HG02623 (cell line): Measurements from ENCODE around the gene GAK.

Experiments used
- ATAC-seq: cut with Tn5 transposase; IDR thresholded peaks from one replicate; pipeline ENCODE4 v1.9.1; 2021; ENCODE audit warnings: moderate library complexity; ENCODE audit not compliant: unreplicated experiment

Gene GAK

DNA sequence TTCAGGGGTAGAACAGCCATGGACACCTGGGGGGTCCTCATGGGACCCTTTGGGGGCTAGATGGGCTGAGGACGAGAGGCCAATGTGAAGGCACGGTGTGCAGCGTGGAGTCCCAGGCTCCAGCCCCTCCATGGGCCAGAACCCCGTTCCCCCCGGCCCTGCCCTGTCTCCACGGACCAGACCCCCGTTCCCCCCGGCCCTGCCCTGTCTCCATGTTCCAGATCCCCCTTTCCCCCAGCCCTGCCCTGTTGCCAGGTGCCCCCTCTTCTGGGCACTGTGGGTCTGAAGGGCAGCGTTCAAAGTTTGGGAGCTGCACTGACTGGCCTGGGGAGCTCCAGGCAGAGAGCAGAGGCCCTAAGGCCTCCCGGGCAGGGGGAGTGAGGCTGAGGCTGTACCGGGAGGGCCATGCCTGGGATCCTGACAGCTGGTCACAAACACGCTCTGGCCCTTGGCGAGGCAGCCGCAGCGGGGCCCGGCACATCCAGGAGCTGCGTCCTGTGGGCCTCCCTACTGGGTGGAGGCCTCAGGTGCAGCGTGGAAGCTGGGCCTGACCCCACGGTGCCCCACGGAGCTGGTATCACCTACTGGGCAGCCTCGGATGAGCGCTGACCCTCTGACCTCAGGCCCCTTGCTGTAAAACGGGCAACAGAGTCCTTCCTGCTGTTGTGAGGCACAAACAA is 32.4 kb upstream of the GAK start:
- ATAC-seq: no peak

DNA sequence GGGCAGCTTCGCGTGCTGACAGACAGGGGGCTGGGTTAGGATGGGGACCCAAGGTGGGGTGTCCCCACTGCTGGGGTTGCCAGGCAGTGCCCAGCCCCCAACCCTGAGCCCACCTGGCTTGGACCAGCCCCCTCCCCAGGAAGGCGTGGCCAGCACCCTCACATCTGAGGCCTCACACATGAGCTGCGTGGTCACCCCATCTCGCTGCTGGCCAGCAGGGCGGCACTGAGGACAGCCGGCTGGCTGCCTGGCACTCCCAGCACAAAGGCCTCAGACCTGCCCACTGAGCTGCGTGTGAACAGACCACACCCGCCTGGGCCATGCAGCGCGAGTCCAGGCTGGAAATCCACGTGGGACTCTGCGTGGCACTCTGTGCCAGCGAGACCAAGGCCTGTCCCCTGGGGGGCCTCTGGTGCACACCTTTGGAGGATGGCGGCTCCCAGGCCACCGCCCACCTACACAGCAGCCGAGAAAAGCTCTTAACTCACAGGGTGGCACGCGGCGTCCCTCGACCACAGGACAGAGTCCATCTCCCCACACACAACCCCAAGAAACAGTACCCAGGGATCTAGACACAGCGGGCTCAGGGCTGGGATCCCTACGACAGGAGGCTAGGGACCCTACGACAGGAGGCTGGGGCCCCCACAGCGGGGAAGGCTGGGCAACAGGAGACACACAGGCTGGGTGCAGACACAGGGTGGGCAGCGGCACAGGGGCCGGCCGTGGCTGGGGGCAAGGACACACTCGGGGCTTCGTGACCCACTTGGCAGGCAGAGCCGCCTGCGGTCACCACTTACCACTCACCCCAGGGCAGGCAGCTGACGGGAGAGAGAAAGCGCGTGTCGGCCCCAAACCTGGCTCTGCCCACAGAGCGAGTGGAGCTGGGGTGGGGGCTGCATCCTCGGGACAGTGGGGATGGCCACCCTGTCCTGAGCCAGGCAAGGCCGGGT is 31.4 kb upstream of the GAK start:
- ATAC-seq: no peak

DNA sequence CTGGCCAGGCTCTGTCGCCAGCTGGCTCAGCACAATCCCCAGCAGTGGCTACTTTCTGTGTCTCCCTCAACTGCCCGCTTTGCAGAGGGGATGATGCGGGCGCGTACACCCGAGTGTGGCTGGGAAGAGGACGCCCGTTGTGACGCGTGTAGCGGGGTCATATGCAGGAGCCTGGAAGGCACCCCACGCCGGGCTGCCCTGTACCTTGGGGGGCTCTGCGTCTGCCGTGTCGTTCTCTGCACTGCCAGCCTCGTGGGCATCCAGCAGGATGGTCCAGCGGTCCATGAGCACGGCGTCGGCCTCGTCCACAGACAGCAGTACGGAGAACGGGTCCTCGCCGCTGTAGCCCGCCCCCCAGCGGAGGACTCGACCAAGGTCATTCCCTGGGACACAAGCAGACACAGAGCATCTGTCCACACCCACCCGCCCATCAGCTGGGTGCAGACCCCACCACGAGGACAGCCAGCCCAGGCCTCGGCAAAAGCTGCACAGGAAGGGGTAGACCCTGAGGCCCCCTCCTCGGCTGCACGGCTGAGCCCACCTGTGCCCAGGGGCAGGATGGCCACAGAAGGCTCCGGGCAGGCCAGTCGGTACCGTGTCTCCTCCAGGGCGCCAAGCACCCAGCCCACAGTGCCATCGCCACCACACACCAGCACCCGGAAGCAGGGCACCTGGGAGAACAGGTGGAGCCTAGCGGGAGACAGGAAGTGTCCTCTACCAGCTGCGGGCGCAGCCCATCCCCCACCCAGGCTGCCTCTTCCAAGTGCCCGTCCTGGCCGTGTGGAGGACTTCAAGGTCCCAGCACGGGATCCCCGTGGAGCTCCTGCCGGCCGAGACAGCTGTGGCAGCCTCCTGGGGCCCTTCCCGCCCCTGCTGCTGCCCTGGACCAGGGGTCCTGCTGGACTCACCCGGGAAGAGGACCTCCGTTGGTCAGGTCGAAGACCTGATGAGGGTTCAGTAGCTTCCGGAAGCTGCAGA is 30.4 kb upstream of the GAK start:
- no peak for ATAC-seq

DNA sequence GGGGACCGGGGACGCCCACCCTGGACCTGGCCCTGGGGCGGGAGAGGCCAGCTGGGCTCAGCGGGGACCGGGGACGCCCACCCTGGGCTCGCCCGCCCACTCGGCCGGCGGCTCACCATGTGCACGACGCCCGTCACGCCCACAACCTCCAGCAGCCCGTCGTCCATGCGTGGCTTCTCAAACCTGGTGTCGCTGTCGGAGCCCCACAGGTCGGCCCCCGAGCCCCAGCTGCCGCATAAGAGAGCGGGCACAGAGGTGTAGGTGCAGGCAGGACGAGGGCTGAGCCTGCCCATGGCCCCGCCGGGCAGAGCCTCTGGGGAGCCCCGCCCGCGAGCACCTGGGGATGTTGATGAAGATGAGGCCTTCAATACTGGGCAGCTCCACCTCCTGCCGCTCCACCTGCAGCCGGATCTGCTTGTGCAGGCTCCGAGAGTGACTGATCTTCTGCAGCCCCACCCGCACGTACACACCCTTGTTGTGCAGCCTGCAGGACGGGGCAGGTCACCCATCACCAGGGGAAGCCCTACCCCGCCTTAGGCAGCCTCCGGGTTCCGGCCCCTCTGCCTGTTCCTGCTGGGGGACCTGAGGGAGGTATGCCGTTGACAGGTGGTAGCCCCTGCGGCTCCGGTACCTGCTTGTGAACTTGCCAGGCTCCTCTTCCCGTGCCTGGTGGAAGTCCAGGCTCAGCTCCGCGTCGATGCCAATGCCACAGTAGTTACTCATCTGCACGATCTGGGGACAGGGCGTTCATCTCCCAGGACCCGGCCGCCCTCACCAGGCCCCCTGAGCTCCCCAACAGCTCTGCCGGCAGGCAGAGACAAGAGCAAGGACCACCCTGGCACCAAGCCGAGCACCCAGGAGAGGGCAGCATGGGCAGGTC is 29.5 kb upstream of the GAK start:
- no peak for ATAC-seq

DNA sequence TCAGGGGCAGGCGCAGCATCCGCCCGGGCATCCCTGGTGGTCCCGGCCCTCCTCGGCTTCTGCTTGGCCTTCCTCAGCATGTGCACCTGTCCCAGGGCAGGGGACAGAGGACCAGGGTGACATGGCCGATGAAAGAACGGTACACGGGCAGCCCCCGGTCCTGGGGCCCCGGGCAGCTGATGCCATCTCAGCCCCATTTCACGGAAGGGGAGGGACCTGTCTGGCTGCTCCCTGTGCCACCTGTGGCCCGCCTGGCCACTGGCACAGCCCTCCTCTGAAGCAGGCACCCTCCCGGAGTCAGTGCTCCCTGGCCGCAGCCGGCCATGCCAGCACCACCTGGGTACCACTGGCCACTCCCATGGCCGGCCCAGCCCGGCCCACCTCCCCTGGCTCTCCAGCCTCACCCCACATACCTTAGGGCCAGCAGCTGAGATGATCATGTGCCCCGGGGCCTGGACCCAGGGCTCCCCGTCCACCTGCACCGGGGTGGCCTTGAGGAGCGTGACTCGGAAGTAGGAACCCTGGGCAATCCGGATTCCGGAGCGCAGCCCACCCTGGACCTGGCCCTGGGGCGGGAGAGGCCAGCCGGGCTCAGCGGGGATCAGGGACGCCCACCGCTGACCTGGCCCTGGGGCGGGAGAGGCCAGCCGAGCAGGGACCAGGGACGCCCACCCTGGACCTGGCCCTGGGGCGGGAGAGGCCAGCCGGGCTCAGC is 28.7 kb upstream of the GAK start:
- ATAC-seq: no peak

DNA sequence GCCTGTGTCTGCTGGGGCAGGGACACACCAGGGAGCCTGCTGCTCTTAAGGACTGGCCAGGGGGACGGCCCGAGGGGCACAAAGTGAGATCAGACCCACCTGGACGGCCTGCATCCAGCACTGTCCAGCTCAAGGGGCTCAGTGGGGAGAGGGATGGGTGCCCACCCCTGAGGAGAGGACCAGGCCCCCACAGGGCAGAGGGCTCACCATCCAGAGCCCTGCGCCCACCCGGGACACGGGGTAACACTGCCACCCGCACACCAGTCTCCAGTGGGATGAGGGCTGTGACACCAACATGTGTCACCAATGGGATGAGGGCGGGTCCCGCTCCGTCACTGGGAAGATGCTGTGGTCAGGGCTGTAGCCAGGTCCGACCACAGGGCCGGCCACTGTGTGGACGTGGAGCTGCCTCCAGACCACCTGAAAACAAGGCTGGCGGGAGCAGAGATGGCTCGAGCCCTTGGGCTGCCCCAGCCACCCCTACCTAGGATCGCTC is 28.1 kb upstream of the GAK start:
- ATAC-seq: no peak

DNA sequence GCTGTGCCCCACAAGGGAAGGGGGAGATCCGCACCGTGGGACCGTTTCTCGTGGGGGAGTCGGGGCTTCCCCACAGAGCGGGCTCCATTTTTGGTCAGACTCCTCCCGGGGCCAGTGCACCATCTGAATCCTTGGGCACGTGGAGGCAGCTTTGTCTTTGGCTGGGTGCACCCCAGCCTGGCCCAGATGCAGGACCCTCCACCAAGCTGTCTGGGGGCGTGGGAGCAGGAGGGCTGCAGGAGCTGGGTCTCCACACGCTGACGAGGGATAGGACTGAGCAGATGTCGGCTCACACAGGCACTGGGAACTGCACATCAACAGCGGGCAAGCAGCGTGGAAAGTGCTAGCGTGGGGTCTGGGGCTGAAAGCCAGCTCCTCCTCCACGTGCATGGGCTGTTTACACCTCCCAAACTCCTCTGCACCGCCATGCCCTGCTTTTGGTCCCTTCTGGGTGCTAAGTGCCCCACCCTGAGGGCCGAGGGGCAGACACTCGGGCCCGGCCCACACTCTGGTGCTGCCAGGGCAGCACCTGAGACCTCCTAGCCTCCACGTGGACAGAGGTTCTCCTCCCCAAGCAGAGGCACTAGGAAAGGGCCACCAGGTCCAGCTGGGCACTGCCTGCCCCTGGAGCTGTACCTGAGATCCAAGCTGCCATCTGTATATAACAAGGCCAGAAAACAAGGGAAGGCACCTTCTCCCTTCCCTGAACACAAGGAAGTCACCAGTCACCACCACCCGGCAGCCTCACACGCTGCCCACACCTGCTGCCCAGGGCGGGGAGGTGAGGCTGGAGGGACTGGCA is 27.4 kb upstream of the GAK start:
- ATAC-seq: no peak

DNA sequence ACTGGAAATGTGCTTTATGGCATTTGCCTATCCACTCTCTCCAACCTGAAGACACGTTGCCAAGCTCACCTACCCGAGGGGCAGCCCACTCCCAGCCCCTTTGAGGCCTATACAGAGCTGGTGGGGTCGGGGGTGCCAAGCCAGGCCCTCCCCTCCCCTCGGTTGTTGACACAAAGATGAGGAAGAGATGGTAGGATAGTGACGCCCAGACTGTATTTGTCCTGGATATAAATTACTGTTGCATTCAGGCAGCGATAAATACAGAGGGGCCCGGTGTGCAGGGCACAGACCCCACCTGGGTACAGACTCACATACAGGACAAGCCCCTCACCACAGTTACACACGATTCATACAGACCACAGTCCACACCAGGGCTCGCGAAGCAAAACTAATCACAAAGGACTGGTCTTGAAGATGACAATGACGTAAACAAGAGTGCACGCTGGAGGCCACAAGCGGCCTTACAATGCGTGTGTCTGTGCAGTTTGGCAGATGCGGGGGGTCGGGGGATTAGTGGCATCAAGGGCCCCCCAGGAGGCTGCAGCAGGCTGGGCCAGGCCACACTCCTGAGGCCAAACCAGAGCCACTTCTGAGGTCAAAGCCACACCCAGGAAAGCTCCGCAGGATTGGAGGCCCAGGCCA is 26.7 kb upstream of the GAK start:
- ATAC-seq: no peak

DNA sequence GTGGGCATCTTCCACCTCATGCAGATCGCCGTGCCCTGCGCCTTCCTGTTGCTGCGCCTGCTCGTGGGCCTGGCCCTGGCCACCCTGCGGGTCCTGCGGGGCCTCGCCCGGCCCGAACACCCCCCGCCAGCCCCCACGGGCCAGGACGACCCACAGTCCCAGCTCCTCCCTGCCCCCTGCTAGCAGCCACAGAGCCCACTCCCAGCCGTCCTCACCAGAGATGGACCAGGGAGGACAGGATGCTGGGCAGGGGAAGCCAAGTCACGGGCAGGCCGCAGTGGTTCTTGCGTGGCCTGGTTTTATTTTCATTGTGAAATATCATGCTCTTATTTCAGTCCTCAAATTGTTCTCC is 26.2 kb upstream of the GAK start:
- no peak for ATAC-seq

DNA sequence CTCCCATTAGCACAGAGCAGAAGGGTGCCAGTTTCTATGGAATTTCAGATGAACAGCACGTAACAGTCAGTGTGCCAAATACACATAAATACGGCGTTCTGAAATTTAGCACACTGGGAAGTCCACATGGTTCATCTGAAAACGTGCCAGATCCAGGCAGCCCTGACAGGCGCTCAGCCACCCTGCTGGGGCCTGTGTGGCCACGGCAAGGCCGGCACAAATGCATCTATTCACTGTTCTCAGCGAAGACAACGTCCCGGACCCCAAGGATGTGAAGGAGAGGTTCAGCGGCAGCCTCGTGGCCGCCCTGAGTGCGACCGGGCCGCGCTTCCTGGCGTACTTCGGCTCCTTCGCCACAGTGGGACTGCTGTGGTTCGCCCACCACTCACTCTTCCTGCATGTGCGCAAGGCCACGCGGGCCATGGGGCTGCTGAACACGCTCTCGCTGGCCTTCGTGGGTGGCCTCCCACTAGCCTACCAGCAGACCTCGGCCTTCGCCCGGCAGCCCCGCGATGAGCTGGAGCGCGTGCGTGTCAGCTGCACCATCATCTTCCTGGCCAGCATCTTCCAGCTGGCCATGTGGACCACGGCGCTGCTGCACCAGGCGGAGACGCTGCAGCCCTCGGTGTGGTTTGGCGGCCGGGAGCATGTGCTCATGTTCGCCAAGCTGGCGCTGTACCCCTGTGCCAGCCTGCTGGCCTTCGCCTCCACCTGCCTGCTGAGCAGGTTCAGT is 25.6 kb upstream of the GAK start:
- no peak for ATAC-seq

DNA sequence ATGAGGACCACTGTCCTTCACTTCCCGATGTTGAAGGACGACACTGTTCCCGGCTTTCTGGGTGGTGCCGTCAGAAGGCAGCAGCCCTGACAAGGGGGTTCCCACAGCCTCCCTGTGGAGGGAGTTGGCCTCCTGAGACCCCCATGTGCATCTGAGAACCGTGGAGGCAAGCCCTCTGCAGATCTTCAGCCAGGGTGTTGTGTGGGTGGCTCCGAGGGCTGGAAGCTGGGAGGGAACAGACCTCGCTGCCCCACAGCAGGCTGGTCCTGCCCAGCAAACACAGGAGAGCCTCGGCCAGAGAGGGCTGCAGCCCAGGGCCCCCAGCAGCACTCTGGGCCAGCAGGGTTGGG is 25.1 kb upstream of the GAK start:
- no peak for ATAC-seq

DNA sequence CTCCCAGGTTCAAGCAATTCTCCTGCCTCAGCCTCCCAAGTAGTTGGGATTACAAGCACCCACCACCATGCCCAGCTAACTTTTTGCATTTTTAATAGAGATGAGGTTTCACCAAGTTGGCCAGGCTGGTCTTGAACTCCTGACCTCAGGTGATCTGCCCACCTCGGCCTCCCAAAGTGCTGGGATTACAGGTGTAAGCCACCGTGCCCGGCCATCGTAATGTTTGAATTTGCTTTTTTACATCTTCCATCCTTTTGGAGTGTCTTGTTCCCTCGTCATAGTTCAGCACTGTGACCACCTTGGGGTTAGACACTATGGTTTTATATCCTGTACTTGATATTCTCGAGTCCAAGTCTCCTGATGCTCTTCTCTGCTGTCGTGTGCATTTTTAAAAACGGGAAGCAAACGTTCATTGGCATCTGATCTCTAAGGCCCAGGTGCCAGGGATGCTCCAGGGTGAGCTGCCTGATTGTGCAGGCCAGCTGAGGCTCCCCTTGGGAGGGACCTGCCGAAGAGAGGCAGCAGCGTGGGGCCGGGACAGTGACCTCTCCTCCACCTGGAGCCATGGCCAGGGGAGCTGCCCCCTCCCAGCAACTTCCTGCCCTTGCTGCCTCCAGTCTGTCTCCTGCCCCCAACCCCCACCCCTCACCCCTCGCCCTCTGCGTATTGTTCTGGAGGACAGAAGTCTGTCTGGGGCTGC is 24.6 kb upstream of the GAK start:
- ATAC-seq: no peak

DNA sequence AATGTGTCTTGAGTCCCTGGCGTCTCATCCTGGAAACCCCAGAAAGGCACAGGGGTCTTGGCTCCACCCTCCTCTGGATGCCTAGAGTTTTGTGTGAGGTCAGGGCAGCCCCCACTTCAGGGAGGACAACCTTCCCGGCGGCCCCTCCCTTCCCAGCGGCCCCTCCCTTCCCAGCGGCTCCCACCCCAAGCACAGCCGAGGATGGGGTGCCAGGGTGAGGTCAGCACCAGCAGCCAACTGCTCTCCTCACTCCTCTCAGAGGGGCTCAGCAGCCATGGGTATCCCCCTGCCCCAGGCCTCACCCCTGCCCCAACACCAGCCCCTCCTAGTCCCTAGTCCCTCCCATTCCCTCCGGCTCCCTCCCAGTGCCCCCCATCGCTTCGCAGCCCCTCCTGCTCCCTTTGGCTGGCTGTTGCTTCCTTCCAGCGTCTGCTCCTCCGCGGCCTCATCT is 23.8 kb upstream of the GAK start:
- ATAC-seq: no peak

DNA sequence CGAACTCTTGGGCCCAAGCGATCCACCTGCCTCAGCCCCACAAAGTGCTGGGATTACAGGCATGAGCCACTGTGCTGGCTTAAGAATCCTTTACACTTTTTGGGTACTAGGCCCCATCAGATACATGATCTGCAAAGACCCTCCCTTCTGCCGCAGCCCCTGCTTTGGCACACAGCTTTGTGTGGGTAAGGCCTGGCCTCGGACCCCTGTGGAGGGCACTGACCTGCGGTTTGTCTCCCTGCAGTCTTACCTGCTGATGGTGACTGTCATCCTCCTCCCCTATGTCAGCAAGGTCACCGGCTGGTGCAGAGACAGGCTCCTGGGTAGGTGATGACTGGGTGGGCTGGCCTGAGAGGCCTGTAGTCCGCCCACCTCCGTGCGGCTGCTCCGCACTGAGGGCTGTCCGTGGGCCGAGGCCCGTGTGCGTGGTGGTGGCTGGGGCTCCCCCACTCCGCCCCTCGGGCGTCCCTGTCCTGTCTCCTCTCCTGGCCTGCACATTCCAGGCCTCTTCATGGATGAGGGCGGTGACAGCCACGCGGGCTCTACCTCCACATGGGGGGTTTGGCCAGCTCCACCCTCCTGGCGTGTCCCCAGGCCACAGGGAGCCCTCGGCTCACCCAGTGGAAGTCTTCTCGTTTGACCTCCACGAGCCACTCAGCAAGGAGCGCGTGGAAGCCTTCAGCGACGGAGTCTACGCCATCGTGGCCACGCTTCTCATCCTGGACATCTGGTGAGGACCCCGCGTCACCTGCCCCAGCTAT is 23.2 kb upstream of the GAK start:
- ATAC-seq: no peak

DNA sequence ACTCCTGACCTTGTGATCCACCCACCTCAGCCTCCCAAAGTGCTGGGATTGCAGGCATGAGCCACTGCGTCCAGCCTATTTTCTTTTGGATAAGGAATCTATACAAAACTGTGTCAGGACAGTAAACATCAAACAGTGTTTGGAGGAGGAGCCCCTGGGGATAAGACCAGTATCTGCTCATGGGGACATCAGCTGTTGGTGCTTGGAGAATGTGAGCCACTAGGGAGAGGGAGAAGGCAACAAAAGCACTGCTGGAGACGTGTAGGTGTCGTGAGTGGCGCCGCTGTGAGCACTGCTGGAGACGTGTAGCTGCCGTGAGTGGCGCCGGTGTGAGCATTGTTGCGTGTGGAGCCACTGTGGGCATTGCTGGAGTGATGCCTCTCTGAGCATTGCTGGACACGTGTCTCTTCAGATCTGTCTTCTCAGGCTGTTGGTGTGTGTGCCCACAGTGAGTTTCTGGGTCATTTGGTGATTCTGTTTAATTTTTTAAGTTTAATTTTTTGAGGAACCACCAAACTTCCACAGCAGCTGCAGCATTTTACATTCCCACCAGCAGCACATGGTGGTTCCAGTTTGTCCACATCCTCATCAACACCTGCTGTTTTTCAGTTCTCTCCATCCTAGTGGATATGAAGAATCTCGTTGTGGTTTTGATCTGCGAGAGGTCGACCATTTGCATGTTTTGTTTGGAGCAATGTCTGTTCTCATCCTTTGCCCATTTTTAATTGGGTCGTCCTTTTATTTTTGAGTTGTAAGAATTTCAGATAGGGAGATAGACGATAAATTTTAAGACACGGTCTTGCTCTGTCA is 22.3 kb upstream of the GAK start:
- ATAC-seq: no peak
